Ramos (cell line): Measurements from ENCODE around the gene GSTCD.

ENCODE experiments used
- in situ Hi-C: fragments of 300-500 bp; cut with MboI; formaldehyde crosslinking; loops from one replicate; pipeline ENCODE4 v1.14.3; 2022; ENCODE audit warnings: low sequenced_read_pairs; ENCODE audit not compliant: unreplicated experiment

Gene GSTCD

GRCh38 chr4:105871997-105872396 is 163.4 kb downstream of the GSTCD start:
- in situ Hi-C loops = no loop called here

DNA sequence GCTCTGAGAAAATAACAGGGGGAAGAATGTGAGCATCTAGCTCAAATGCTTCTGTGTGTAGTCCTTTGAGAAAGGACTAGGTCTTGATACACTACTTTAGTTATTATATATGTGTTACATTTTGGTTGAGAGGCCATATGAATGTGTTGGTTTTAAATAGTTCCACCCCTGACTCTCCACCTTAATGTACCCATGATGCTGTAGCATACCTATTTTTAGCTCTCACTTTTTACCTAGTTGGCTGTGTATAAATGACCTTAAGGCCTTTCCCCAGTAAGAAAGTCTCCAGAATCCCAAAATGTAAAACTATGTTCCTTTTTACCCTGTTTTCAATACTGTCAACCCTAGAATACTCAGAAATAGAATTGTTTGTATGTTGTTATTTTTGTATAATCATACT is 166.6 kb downstream of the GSTCD start:
- in situ Hi-C loops = no loop called here

GRCh38 chr4:105878668-105879067 is 170.1 kb downstream of the GSTCD start:
- in situ Hi-C loops = no loop called here

- in situ Hi-C loops = no loop called here
Observed at GRCh38 chr4:105887508-105887907, 178.9 kb downstream of the GSTCD start.

DNA sequence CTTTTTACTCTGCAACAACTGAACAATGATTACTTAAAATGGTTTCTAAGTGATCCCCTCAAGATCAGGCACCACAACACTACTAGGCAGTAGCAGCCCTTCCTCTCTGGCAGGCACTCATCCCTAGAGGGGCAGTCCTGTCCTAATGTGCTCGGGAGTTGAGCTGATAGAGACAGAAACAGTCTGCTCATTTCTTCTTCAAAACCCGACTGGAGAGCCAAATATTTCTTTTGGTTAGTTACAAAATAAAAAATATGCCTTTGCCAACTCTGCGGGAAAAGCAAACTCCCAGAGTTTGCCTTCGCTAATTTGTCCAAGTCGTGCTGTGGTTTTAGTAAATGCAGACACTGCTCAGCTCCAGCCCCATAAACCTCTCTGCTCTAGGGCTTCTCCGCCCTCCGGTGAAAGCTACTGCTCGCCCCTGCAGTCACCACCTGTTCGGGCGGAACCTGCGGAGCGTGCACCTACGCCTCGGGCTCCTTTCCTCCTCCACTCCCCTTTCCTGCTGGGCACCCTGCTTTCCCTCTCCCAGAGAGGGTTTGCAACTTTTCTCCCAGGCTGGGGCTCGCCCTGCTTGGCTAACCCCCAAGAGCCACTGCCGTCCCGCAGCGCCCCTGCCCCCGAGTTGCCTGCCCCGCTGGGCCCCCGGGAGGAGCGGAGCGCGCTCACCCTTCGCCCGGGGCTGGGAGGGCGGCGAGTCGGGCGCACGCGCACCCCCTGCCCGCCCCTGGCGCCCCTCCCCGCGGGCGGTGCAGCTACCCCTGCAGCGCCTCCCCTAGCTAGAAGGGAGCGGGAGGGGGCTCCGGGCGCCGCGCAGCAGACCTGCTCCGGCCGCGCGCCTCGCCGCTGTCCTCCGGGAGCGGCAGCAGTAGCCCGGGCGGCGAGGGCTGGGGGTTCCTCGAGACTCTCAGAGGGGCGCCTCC is 186.3 kb downstream of the GSTCD start, which contains the start of gene NPNT:
Gene NPNT, plus strand, starts transcription at position 812 of the 923 bp plus-strand sequence. CDS start 182 bp downstream, outside the sequence.
- in situ Hi-C loops = no loop called here

GRCh38 chr4:105895583-105896460 is 187.2 kb downstream of the GSTCD start:
- in situ Hi-C loops = no loop called here

DNA sequence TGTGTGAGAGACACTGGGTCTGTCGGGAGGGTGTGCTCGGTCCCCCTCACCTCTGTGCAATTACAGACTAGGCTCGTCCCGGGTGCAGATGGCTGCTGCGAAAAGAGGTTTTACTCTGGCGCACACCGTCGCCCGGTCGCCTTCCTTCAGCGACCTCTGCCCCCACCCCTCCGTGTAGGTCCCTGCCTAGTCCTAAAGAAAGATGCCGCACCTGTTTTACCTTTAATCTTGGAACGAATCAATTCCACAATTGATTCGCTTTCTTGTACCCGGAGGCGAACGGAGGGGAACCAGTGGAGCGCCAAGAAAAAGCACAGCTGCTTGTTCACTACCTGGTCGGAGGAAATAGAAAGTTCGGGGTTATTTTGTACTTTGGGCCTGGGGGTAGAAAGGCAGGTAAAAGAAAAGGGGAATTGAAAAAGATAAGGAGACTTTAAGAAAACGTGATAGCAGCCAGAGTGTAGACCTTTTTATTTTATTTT is 187.9 kb downstream of the GSTCD start:
- in situ Hi-C loops = no loop called here
